HEK293 (cell line): ENCODE measurements around the gene MCM3AP.

Source experiments
- KLF7 ChIP-seq: fragments of 450-650 bp; formaldehyde crosslinking; IDR thresholded peaks from 2 replicates; pipeline ENCODE4 v1.5.1; 2016; ENCODE audit warnings: missing biosample characterization, missing genetic modification characterization, borderline replicate concordance
- KLF8 ChIP-seq: fragments of 450-650 bp; formaldehyde crosslinking; IDR thresholded peaks from 2 replicates; pipeline ENCODE4 v1.5.1; 2016; ENCODE audit warnings: missing biosample characterization, missing genetic modification characterization
- PRDM1 ChIP-seq: fragments of 450-650 bp; formaldehyde crosslinking; IDR thresholded peaks from 2 replicates; pipeline ENCODE4; 2016; ENCODE audit warnings: missing biosample characterization, missing genetic modification characterization
- REPIN1 ChIP-seq: fragments of 450-650 bp; formaldehyde crosslinking; IDR thresholded peaks from 2 replicates; pipeline ENCODE4 v1.5.1; 2017; ENCODE audit warnings: missing biosample characterization, missing genetic modification characterization, low read depth
- SETDB1 ChIP-seq: IDR thresholded peaks from one replicate; pipeline ENCODE4 v1.6.1; 2017; ENCODE audit warnings: mild to moderate bottlenecking, low read length, moderate library complexity, mixed read lengths; ENCODE audit not compliant: insufficient read length
- SP2 ChIP-seq: fragments of 450-650 bp; formaldehyde crosslinking; IDR thresholded peaks from 2 replicates; pipeline ENCODE4 v1.5.1; 2016; ENCODE audit warnings: missing biosample characterization, missing genetic modification characterization
- WT1 ChIP-seq: fragments of 450-650 bp; formaldehyde crosslinking; IDR thresholded peaks from 2 replicates; pipeline ENCODE4 v1.5.1; 2016; ENCODE audit warnings: missing biosample characterization, missing genetic modification characterization
- ZBTB48 ChIP-seq: fragments of 450-650 bp; formaldehyde crosslinking; IDR thresholded peaks from 2 replicates; pipeline ENCODE4 v1.5.1; 2016; ENCODE audit warnings: missing biosample characterization, missing genetic modification characterization
- ZFP3 ChIP-seq: fragments of 450-650 bp; formaldehyde crosslinking; IDR thresholded peaks from 2 replicates; pipeline ENCODE4 v1.5.1; 2016; ENCODE audit warnings: low read depth, missing biosample characterization, missing genetic modification characterization
- ZFP41 ChIP-seq: fragments of 450-650 bp; formaldehyde crosslinking; IDR thresholded peaks from 2 replicates; pipeline ENCODE4 v1.5.1; 2016; ENCODE audit warnings: missing biosample characterization, missing genetic modification characterization, borderline replicate concordance
- ZNF24 ChIP-seq: fragments of 450-650 bp; formaldehyde crosslinking; IDR thresholded peaks from 2 replicates; pipeline ENCODE4 v1.5.1; 2016; ENCODE audit warnings: missing biosample characterization, missing genetic modification characterization
- ZNF274 ChIP-seq, 2 experiments: fragments of 200-500 bp in 1 of 2; fragments of 450-650 bp in 1 of 2; sonication (Bioruptor generic) in 1 of 2; formaldehyde crosslinking in 1 of 2; IDR thresholded peaks; 2 replicates each; pipeline versions ENCODE4 v1.5.1 to v1.6.1; 2014 to 2016; ENCODE audit warnings: borderline replicate concordance in 1 of 2, inconsistent platforms in 1 of 2, low read length in 1 of 2, missing biosample characterization in 1 of 2, missing genetic modification characterization in 1 of 2
- ZNF394 ChIP-seq: fragments of 450-650 bp; formaldehyde crosslinking; IDR thresholded peaks from 2 replicates; pipeline ENCODE4 v1.5.1; 2016; ENCODE audit warnings: missing biosample characterization, missing genetic modification characterization, mild to moderate bottlenecking, moderate library complexity, borderline replicate concordance
- ZNF510 ChIP-seq: fragments of 450-650 bp; formaldehyde crosslinking; IDR thresholded peaks from 2 replicates; pipeline ENCODE4 v1.5.1; 2018; ENCODE audit warnings: mild to moderate bottlenecking, missing genetic modification characterization, missing biosample characterization; ENCODE audit not compliant: insufficient replicate concordance
- ZNF521 ChIP-seq: fragments of 450-650 bp; formaldehyde crosslinking; IDR thresholded peaks from 2 replicates; pipeline ENCODE4 v1.5.1; 2017; ENCODE audit warnings: missing biosample characterization, mild to moderate bottlenecking, missing genetic modification characterization
- ZNF558 ChIP-seq: fragments of 450-650 bp; formaldehyde crosslinking; IDR thresholded peaks from 2 replicates; pipeline ENCODE4 v1.5.1; 2016; ENCODE audit warnings: missing biosample characterization, missing genetic modification characterization
- ZNF560 ChIP-seq: fragments of 450-650 bp; formaldehyde crosslinking; IDR thresholded peaks from 2 replicates; pipeline ENCODE4 v1.5.1; 2017; ENCODE audit warnings: missing biosample characterization, missing genetic modification characterization, borderline replicate concordance
- ZNF837 ChIP-seq: fragments of 450-650 bp; formaldehyde crosslinking; IDR thresholded peaks from 2 replicates; pipeline ENCODE4 v1.5.1; 2016; ENCODE audit warnings: missing biosample characterization, missing genetic modification characterization
- TF ChIP-seq, protein P1 (sequence below): fragments of 450-650 bp; formaldehyde crosslinking; IDR thresholded peaks from 2 replicates; pipeline ENCODE4 v1.5.1; 2017; ENCODE audit warnings: missing biosample characterization, missing genetic modification characterization
- TF ChIP-seq, protein P2 (sequence below): fragments of 450-650 bp; formaldehyde crosslinking; IDR thresholded peaks from 2 replicates; pipeline ENCODE4 v1.5.1; 2017; ENCODE audit warnings: missing biosample characterization, missing genetic modification characterization
- TF ChIP-seq, protein P3 (sequence below): fragments of 450-650 bp; formaldehyde crosslinking; IDR thresholded peaks from 2 replicates; pipeline ENCODE4 v1.5.1; 2016; ENCODE audit warnings: missing biosample characterization, missing genetic modification characterization
- TF ChIP-seq, protein P4 (sequence below): fragments of 450-650 bp; formaldehyde crosslinking; IDR thresholded peaks from 2 replicates; pipeline ENCODE4 v1.5.1; 2016; ENCODE audit warnings: missing biosample characterization, missing genetic modification characterization
- TF ChIP-seq, protein P5 (sequence below): fragments of 450-650 bp; IDR thresholded peaks from 2 replicates; pipeline ENCODE4 v1.5.1; 2018; ENCODE audit warnings: missing biosample characterization, missing genetic modification characterization
- TF ChIP-seq, protein P6 (sequence below): fragments of 450-650 bp; formaldehyde crosslinking; conservative IDR thresholded peaks from 2 replicates; pipeline ENCODE4 v1.5.1; 2016; ENCODE audit warnings: low read depth, missing biosample characterization, missing genetic modification characterization

The MCM3AP gene

DNA sequence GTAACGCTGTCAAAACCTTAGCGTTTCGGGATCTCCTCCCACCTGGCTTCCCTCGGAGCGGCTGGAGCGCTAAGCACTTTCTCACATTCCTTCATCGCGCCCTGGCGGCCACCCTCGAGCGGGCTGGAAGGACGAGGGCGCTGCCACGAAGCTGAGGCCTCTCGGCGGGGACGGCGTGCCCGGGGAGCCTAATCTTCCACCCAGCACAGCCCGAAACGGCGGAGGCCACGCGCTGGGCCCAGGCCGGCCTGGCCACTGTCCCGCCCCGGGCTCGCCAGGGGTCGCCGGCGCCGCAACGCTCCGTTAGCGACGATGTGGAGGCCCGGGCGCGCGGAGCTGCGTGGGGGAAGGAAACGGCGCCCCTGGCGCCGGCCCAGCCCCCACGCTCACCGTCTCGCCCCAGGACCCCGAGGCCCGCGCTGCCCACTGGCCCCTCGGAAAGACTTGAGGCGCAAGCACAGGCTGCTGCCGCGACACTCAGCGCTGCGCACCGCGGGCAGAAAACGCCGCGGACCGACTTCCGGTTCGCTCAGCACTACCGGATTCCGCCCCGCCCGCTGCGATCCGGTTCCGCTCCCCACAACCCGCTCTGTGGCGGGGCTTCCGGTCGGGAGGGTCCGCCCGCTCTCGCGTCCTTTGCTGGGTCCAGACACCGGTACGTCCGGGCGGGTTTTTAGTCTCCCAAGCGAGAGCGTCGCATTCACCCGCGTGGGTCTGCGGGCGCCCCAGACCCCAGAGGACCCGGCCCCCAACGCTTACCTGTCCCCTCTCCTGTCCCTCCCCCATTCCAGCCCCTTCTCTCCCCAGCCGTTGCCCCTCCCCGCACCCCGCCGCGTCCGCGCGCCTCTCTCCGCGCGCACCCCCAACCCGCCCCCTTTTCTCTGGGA is 593 bp upstream of the MCM3AP start, which contains the start of gene YBEY (continued):
- peak; percentile 94 for TF ChIP-seq SP2 (tag by site-specific recombination)
- TF ChIP-seq, protein P1, sequence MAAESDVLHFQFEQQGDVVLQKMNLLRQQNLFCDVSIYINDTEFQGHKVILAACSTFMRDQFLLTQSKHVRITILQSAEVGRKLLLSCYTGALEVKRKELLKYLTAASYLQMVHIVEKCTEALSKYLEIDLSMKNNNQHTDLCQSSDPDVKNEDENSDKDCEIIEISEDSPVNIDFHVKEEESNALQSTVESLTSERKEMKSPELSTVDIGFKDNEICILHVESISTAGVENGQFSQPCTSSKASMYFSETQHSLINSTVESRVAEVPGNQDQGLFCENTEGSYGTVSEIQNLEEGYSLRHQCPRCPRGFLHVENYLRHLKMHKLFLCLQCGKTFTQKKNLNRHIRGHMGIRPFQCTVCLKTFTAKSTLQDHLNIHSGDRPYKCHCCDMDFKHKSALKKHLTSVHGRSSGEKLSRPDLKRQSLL (tag by site-specific recombination), result peak; percentile 70
- peak; percentile 95 for TF ChIP-seq KLF8
- no peak for TF ChIP-seq ZFP3
- TF ChIP-seq ZNF274 (IDR thresholded peaks at IDR 0.05; ENCODE audit: low read length), result no peak
- no peak for TF ChIP-seq ZNF274 (tag by site-specific recombination; IDR thresholded peaks at IDR 0.05; ENCODE audit: borderline replicate concordance)
- TF ChIP-seq ZFP41 (tag by site-specific recombination), result no peak
- TF ChIP-seq KLF7, result peak; percentile 92
- TF ChIP-seq ZNF521 (tag by site-specific recombination), result no peak
- TF ChIP-seq, protein P2, sequence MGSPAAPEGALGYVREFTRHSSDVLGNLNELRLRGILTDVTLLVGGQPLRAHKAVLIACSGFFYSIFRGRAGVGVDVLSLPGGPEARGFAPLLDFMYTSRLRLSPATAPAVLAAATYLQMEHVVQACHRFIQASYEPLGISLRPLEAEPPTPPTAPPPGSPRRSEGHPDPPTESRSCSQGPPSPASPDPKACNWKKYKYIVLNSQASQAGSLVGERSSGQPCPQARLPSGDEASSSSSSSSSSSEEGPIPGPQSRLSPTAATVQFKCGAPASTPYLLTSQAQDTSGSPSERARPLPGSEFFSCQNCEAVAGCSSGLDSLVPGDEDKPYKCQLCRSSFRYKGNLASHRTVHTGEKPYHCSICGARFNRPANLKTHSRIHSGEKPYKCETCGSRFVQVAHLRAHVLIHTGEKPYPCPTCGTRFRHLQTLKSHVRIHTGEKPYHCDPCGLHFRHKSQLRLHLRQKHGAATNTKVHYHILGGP (tag by site-specific recombination), result no peak
- TF ChIP-seq, protein P3, sequence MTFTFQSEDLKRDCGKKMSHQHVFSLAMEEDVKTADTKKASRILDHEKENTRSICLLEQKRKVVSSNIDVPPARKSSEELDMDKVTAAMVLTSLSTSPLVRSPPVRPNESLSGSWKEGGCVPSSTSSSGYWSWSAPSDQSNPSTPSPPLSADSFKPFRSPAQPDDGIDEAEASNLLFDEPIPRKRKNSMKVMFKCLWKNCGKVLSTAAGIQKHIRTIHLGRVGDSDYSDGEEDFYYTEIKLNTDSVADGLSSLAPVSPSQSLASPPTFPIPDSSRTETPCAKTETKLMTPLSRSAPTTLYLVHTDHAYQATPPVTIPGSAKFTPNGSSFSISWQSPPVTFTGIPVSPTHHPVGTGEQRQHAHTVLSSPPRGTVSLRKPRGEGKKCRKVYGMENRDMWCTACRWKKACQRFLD, result no peak
- TF ChIP-seq ZNF560, result no peak
- no peak; the same call in 1 of the 2 replicates for TF ChIP-seq ZNF394 (tag by site-specific recombination)
- TF ChIP-seq PRDM1, result peak; percentile 46; the same call in 1 of the 2 replicates
- peak; percentile 61; the same call in 1 of the 2 replicates for TF ChIP-seq ZNF837
- TF ChIP-seq, protein P4, sequence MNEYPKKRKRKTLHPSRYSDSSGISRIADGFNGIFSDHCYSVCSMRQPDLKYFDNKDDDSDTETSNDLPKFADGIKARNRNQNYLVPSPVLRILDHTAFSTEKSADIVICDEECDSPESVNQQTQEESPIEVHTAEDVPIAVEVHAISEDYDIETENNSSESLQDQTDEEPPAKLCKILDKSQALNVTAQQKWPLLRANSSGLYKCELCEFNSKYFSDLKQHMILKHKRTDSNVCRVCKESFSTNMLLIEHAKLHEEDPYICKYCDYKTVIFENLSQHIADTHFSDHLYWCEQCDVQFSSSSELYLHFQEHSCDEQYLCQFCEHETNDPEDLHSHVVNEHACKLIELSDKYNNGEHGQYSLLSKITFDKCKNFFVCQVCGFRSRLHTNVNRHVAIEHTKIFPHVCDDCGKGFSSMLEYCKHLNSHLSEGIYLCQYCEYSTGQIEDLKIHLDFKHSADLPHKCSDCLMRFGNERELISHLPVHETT (tag by site-specific recombination), result peak; percentile 95
- peak; percentile 40 for TF ChIP-seq ZNF24 (tag by site-specific recombination)
- TF ChIP-seq, protein P5, sequence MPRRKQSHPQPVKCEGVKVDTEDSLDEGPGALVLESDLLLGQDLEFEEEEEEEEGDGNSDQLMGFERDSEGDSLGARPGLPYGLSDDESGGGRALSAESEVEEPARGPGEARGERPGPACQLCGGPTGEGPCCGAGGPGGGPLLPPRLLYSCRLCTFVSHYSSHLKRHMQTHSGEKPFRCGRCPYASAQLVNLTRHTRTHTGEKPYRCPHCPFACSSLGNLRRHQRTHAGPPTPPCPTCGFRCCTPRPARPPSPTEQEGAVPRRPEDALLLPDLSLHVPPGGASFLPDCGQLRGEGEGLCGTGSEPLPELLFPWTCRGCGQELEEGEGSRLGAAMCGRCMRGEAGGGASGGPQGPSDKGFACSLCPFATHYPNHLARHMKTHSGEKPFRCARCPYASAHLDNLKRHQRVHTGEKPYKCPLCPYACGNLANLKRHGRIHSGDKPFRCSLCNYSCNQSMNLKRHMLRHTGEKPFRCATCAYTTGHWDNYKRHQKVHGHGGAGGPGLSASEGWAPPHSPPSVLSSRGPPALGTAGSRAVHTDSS (tag by site-specific recombination), result peak; percentile 59
- TF ChIP-seq, protein P6, sequence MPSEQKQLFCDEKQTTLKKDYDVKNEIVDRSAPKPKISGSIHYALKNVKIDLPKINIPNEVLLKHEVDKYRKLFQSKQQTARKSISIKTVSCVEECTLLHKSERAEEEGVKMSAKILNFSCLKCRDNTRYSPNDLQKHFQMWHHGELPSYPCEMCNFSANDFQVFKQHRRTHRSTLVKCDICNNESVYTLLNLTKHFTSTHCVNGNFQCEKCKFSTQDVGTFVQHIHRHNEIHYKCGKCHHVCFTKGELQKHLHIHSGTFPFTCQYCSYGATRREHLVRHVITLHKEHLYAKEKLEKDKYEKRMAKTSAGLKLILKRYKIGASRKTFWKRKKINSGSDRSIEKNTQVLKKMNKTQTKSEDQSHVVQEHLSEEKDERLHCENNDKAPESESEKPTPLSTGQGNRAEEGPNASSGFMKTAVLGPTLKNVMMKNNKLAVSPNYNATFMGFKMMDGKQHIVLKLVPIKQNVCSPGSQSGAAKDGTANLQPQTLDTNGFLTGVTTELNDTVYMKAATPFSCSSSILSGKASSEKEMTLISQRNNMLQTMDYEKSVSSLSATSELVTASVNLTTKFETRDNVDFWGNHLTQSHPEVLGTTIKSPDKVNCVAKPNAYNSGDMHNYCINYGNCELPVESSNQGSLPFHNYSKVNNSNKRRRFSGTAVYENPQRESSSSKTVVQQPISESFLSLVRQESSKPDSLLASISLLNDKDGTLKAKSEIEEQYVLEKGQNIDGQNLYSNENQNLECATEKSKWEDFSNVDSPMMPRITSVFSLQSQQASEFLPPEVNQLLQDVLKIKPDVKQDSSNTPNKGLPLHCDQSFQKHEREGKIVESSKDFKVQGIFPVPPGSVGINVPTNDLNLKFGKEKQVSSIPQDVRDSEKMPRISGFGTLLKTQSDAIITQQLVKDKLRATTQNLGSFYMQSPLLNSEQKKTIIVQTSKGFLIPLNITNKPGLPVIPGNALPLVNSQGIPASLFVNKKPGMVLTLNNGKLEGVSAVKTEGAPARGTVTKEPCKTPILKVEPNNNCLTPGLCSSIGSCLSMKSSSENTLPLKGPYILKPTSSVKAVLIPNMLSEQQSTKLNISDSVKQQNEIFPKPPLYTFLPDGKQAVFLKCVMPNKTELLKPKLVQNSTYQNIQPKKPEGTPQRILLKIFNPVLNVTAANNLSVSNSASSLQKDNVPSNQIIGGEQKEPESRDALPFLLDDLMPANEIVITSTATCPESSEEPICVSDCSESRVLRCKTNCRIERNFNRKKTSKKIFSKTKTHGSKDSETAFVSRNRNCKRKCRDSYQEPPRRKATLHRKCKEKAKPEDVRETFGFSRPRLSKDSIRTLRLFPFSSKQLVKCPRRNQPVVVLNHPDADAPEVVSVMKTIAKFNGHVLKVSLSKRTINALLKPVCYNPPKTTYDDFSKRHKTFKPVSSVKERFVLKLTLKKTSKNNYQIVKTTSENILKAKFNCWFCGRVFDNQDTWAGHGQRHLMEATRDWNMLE, result peak; percentile 77
- no peak; the same call in none of the 2 replicates for TF ChIP-seq WT1 (tag by site-specific recombination)
- TF ChIP-seq REPIN1 (tag by site-specific recombination), result peak; percentile 88; the same call in 1 of the 2 replicates
- no peak for TF ChIP-seq SETDB1
- TF ChIP-seq ZNF558 (tag by site-specific recombination), result no peak
- peak; percentile 12 for TF ChIP-seq ZNF510 (tag by site-specific recombination)
- 0 out of 2 replicates have a peak, but pooled peaks have one; percentile 58 for TF ChIP-seq ZBTB48 (tag by site-specific recombination)
